ENCODE measurements around the gene CRIP3.

GRCh38 chr6:43277306-43277642, 31.4 kb downstream of the CRIP3 start:
- no peak for TF ChIP-seq TCF3 (IDR thresholded peaks at IDR 0.05; ENCODE audit: borderline replicate concordance, insufficient read depth, low read depth, low read length)
- no peak for TF ChIP-seq EZH2 (IDR thresholded peaks at IDR 0.05; ENCODE audit: borderline replicate concordance, control insufficient read depth, low read depth, low read length)
- no peak for TF ChIP-seq CTCF (IDR thresholded peaks at IDR 0.05 in 2 of 3, conservative IDR thresholded peaks at IDR 0.05 in 1 of 3; ENCODE audit: control insufficient read depth in 2 of 3, extremely low read depth in 1 of 3, insufficient read depth in 1 of 3, low read depth in 3 of 3, low read length in 3 of 3)
- no peak for TF ChIP-seq ZBTB4 (CRISPR knock-in tag; IDR thresholded peaks at IDR 0.05)
- TF ChIP-seq CEBPB (IDR thresholded peaks at IDR 0.05; ENCODE audit: borderline replicate concordance in 1 of 2, low read depth in 2 of 2, low read length in 2 of 2) = no peak
- no peak for TF ChIP-seq ZSCAN29 (IDR thresholded peaks at IDR 0.05)
- no peak for TF ChIP-seq E4F1 (IDR thresholded peaks at IDR 0.05; ENCODE audit: borderline replicate concordance, partially characterized antibody)
- TF ChIP-seq TCF12 (IDR thresholded peaks at IDR 0.05; ENCODE audit: low read depth, low read length) = no peak
- TF ChIP-seq WRNIP1 (IDR thresholded peaks at IDR 0.05; ENCODE audit: borderline replicate concordance, low read depth, low read length) = no peak
- no peak for TF ChIP-seq POLR2AphosphoS5 (IDR thresholded peaks at IDR 0.05; ENCODE audit: low read length)
- TF ChIP-seq ZNF274 (IDR thresholded peaks at IDR 0.05; ENCODE audit: insufficient read depth, insufficient read length) = no peak
- no peak for TF ChIP-seq ZNF24 (IDR thresholded peaks at IDR 0.05)
